K562 (cell line): Measurements from ENCODE around the gene APBB2. TPM values are rescaled to one million over a fixed set of nuclear protein-coding genes. Genes with fewer than 3 reads are reported as not detected.
"Not testable (repeated sequence)": the region's sequence is repeated elsewhere in the genome, so short reads cannot be mapped to it uniquely, and the experiment has no call there.

Source experiments
- ATAC-seq: fragments of 200-7000 bp; cut with Tn5 transposase; 3 replicates; pipeline ENCODE4 v1.9.1; 2020; ENCODE audit warnings: moderate library complexity
- BruUV-seq: library from RNA; stranded (reverse); fragments of 400-500 nt; replicated peaks from 2 replicates; lab custom pipeline; 2021; lab: Mats Ljungman, UMichigan
- CTCF ChIA-PET: fragments of 300-600 bp; formaldehyde crosslinking; extraction: SDS; loops from one replicate; lab custom pipeline; 2021; ENCODE audit warnings: low intra/inter-chr PET ratio; lab: Yijun Ruan, JAX
- POLR2A ChIA-PET: fragments of 300-600, 350-650 bp; sonication (Branson Sonifier 250); formaldehyde crosslinking; extraction: SDS; loops from one replicate; lab custom pipeline; 2021; ENCODE audit warnings: antibody characterized with exemption, inconsistent platforms; lab: Yijun Ruan, JAX
- DNase-seq, 4 experiments: peaks; one replicate each; pipeline versions ENCODE4 v3.0.0 to v3.0.0-alpha.2; 2011 to 2018; ENCODE audit warnings: low spot score in 3 of 4, mixed read lengths in 3 of 4; ENCODE audit errors: extremely low read depth in 1 of 4
- FAIRE-seq: peaks from 2 replicates; lab custom pipeline; 2011; peaks lifted over from hg19 to GRCh38; lab: Jason Lieb, UNC
- H2AFZ ChIP-seq: 2 replicates; pipeline ENCODE4 v1.6.0; 2011; ENCODE audit warnings: low read depth, low read length, control low read depth, inconsistent platforms
- H3K27ac ChIP-seq: fragments of 200-600 bp; 3 replicates; pipeline ENCODE4 v1.8.0; 2011; ENCODE audit warnings: low read depth, mild to moderate bottlenecking, control low read depth, inconsistent platforms, low read length, moderate library complexity, mixed read lengths; ENCODE audit errors: extremely low read depth
- H3K27me3 ChIP-seq, 2 experiments: fragments of 300-600 bp in 1 of 2; 2 replicates in 1 of 2; 3 replicates in 1 of 2; pipeline versions ENCODE4 v1.6.0 to v1.8.0; 2011; ENCODE audit warnings: inconsistent platforms in 2 of 2, low read length in 2 of 2, mild to moderate bottlenecking in 1 of 2, mixed read lengths in 1 of 2, moderate library complexity in 1 of 2; ENCODE audit not compliant: control insufficient read depth in 2 of 2, insufficient read depth in 2 of 2
- H3K36me3 ChIP-seq: fragments of 300-600 bp; 3 replicates; pipeline ENCODE4 v1.8.0; 2011; ENCODE audit warnings: mild to moderate bottlenecking, low read length, inconsistent platforms; ENCODE audit not compliant: control insufficient read depth, insufficient read depth
- H3K4me1 ChIP-seq, 2 experiments: fragments of 200-600 bp in 1 of 2; replicated peaks in 1 of 2; 2 replicates in 1 of 2; 3 replicates in 1 of 2; pipeline versions ENCODE4 v1.5.1 to v1.8.0; 2011; ENCODE audit warnings: inconsistent platforms in 2 of 2, low read length in 2 of 2, mild to moderate bottlenecking in 1 of 2, mixed read lengths in 1 of 2, moderate library complexity in 1 of 2; ENCODE audit not compliant: control insufficient read depth in 2 of 2, insufficient read depth in 2 of 2
- H3K4me2 ChIP-seq: 2 replicates; pipeline ENCODE4 v1.6.1; 2011; ENCODE audit warnings: low read length, control low read depth, inconsistent platforms, mixed read lengths; ENCODE audit not compliant: insufficient read depth
- H3K4me3 ChIP-seq: fragments of 200-600 bp; sonication (generic), shearing (Covaris generic); 2 replicates; pipeline ENCODE4 v1.5.1; 2016; ENCODE audit warnings: control low read depth, inconsistent platforms
- H3K79me2 ChIP-seq: fragments of 200-600 bp; 3 replicates; pipeline ENCODE4 v1.8.0; 2011; ENCODE audit warnings: low read length, inconsistent platforms; ENCODE audit not compliant: control insufficient read depth, insufficient read depth
- H3K9ac ChIP-seq, 2 experiments: 2 replicates each; pipeline versions ENCODE4 v1.6.0 to v1.6.1; 2011; ENCODE audit warnings: low read depth in 2 of 2, low read length in 2 of 2, control low read depth in 1 of 2, inconsistent platforms in 1 of 2, mild to moderate bottlenecking in 1 of 2, mixed read lengths in 1 of 2; ENCODE audit not compliant: insufficient read depth in 1 of 2
- H3K9me1 ChIP-seq: one replicate; pipeline ENCODE4 v1.6.0; 2011; ENCODE audit warnings: inconsistent platforms, mild to moderate bottlenecking, low read length, moderate library complexity; ENCODE audit not compliant: control insufficient read depth, insufficient read depth
- H3K9me3 ChIP-seq: replicated peaks from 2 replicates; pipeline ENCODE4 v1.5.1; 2011; ENCODE audit warnings: low read depth, low read length, inconsistent platforms; ENCODE audit not compliant: control insufficient read depth, insufficient read depth
- H4K20me1 ChIP-seq: replicated peaks from 2 replicates; pipeline ENCODE4 v1.6.1; 2011; ENCODE audit warnings: low read length, inconsistent platforms, mixed read lengths; ENCODE audit not compliant: control insufficient read depth, insufficient read depth
- CHCHD3 ChIP-seq: fragments of 250-450 bp; sonication (Bioruptor Pico); IDR thresholded peaks from 2 replicates; pipeline ENCODE4 v2.1.2; 2022; ENCODE audit warnings: mild to moderate bottlenecking
- FOSL1 ChIP-seq: fragments of 200-800 bp; sonication (Bioruptor generic); conservative IDR thresholded peaks from 2 replicates; pipeline ENCODE4 v1.6.1; 2016; ENCODE audit warnings: missing genetic modification characterization, missing compliant biosample characterization
- JUND ChIP-seq, 2 experiments: IDR thresholded peaks; 2 replicates in 1 of 2; 3 replicates in 1 of 2; pipeline ENCODE4 v1.6.1; 2011; ENCODE audit warnings: borderline replicate concordance in 2 of 2, low read depth in 2 of 2, low read length in 2 of 2, improper control_type of control experiment in 1 of 2, missing biosample characterization in 1 of 2, missing genetic modification characterization in 1 of 2, missing genetic modification reagents in 1 of 2
- NFRKB ChIP-seq: fragments of 450-650 bp; IDR thresholded peaks from 2 replicates; pipeline ENCODE4 v1.6.1; 2016; ENCODE audit warnings: low read depth
- NR2F6 ChIP-seq: fragments of 450-650 bp; formaldehyde crosslinking; IDR thresholded peaks from 2 replicates; pipeline ENCODE4 v1.4.0; 2020; ENCODE audit warnings: mild to moderate bottlenecking
- POLR3G ChIP-seq: IDR thresholded peaks from 2 replicates; pipeline ENCODE4 v1.6.1; 2011; ENCODE audit not compliant: insufficient read length, insufficient replicate concordance; ENCODE audit errors: extremely low read depth
- RBM25 ChIP-seq: fragments of 200-400 bp; formaldehyde crosslinking; IDR thresholded peaks from 2 replicates; pipeline ENCODE4 v1.6.1; 2018; ENCODE audit warnings: low read length, low read depth, moderate library complexity; ENCODE audit not compliant: severe bottlenecking
- SAFB ChIP-seq: fragments of 200-400 bp; formaldehyde crosslinking; IDR thresholded peaks from 2 replicates; pipeline ENCODE4 v1.6.1; 2017; ENCODE audit warnings: low read depth, low read length, borderline replicate concordance
- TEAD2 ChIP-seq: fragments of 450-650 bp; IDR thresholded peaks from 2 replicates; pipeline ENCODE4 v1.6.1; 2016; ENCODE audit warnings: missing genetic modification characterization, control low read depth, missing compliant biosample characterization
- TRIM28 ChIP-seq: fragments of 450-650 bp; IDR thresholded peaks from 2 replicates; pipeline ENCODE4 v1.6.1; 2017
- ZBED1 ChIP-seq: IDR thresholded peaks from 2 replicates; pipeline ENCODE4 v1.6.1; 2014
- ZNF121 ChIP-seq: sonication (generic); formaldehyde crosslinking; conservative IDR thresholded peaks from 2 replicates; pipeline ENCODE4 v1.8.0; 2022; ENCODE audit warnings: missing genetic modification reagents
- ZNF445 ChIP-seq: fragments of 250-450 bp; sonication (Bioruptor Pico); IDR thresholded peaks from 2 replicates; pipeline ENCODE4 v1.4.0; 2020; ENCODE audit warnings: low read depth, mild to moderate bottlenecking, moderate library complexity
- WGBS: fragments of 100-300 bp; shearing (Covaris generic); methylation state at CpG from one replicate; pipeline ENCODE4 v1.1.6; 2016; ENCODE audit warnings: low coverage, mixed read lengths; ENCODE audit not compliant: insufficient coverage; ENCODE audit errors: missing lambda C conversion rate; 5-methylcytosine and 5-hydroxymethylcytosine counted together
- in situ Hi-C: fragments of 300-500 bp; cut with MboI; formaldehyde crosslinking; loops from 4 replicates; pipeline ENCODE4 v1.15.0; 2018; ENCODE audit warnings: inconsistent platforms, mixed read lengths
- intact Hi-C: fragments of 100-400 bp; cut with micrococcal nuclease; formaldehyde crosslinking; loops from 2 replicates; pipeline ENCODE4 v1.14.2; 2022
- polyA plus RNA-seq, 8 experiments: library from polyadenylated mRNA; depleted of rRNA in 4 of 8; stranded (reverse) in 5 of 8; unstranded in 3 of 8; fragments of >200 nt; fragmentation: Nextera tagmentation in 2 of 8; fragmentation: Illumina TruSeq in 1 of 8; extraction: Ambion mirVana in 2 of 8; extraction: Trizol in 1 of 8; gene quantifications; 2 replicates each; pipeline versions ENCODE4 v1.2.1 to v1.2.3, GENCODE V29; 2011 to 2014; ENCODE audit warnings: inconsistent platforms in 1 of 8, missing spikeins in 1 of 8
- total RNA-seq, 7 experiments: library from RNA; depleted of rRNA in 6 of 7; stranded (reverse); fragments of >200 nt in 6 of 7; fragmentation: Illumina TruSeq in 2 of 7; extraction: Trizol in 2 of 7; gene quantifications; 2 replicates each; pipeline versions ENCODE4 v1.2.1 to v1.2.3, GENCODE V29; 2011 to 2021; ENCODE audit warnings: low replicate concordance in 1 of 7
- TF ChIP-seq, protein P1 (sequence below): fragments of 250-450 bp; sonication (Bioruptor Pico); IDR thresholded peaks from 2 replicates; pipeline ENCODE4 v1.6.1; 2021; ENCODE audit warnings: mild to moderate bottlenecking
- TF ChIP-seq, protein P2 (sequence below): fragments of 450-650 bp; IDR thresholded peaks from 2 replicates; pipeline ENCODE4 v1.6.1; 2016
- TF ChIP-seq, protein P3 (sequence below): fragments of 250-450 bp; sonication (Bioruptor Pico); IDR thresholded peaks from 2 replicates; pipeline ENCODE4 v1.8.0; 2021; ENCODE audit warnings: moderate library complexity, mild to moderate bottlenecking, inconsistent platforms

APBB2 gene
- total and polyA plus RNA-seq, 9 of the 15 experiments (the other 6 are each of a cell fraction or from before 2014, with no cell fraction given), result 0.08 to 2.1 (median 1.4) TPM

DNA sequence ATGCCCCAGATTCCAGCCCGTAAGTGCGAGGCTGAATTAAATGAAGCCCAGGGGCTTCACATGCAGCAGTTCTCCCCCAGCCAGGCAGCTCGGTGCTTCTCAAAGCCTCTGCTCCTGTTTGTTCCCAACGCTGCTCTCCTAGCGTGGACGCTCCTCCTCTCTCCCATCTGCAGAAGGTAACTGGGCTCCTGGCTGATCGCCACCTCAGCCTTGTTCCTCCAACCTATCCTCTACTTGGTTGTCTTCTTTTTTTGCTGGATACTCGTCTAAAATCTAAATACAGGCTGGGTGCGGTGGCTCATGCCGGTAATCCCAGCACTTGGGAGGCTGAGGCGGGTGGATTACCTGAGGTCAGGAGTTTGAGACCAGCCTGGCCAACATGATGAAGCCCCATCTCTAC is 394.2 kb downstream of the APBB2 start:
- Histone ChIP-seq H3K4me3 (no peak overlapping the region), H3K79me2 (no peaks in the 10 kb centered on the region), H4K20me1 (no peaks in the 10 kb centered on the region), H2AFZ (no peak overlapping the region), H3K9me3 (no peaks in the 10 kb centered on the region), H3K9ac (no peak overlapping the region), H3K27ac (no peak overlapping the region), H3K4me1 (no peaks in the 10 kb centered on the region), H3K4me2 (no peak overlapping the region), H3K36me3 (no peaks in the 10 kb centered on the region), H3K27me3 (peaks cover 15 to 29% of the 10 kb centered on the region in 2 experiments; a peak in 3 of 5 replicates), H3K9me1 (no peaks in the 10 kb centered on the region)
- ChIA-PET POLR2A (interaction anchor here (1.3 kb wide), 1 partner anchor 11 kb away, joined by 5 read pairs; no protein-coding TSS in a partner anchor), CTCF (no interaction called here)
- in situ Hi-C loops (no loop called here), intact Hi-C loops (no loop called here)
- no TSS peak for BruUV-seq
- 5% methylated on average over 11 of the region's 11 CpGs for WGBS
- TF ChIP-seq ZNF121 (CRISPR knock-in tag) (no peak), TEAD2 (tag) (no peak), POLR3G (no peak), JUND (IDR thresholded peaks at IDR 0.05; ENCODE audit: borderline replicate concordance, low read depth, low read length) (no peak), JUND (tag; IDR thresholded peaks at IDR 0.05; ENCODE audit: borderline replicate concordance, low read depth, low read length) (no peak), ZBED1 (no peak), ZNF445 (CRISPR knock-in tag) (no peak), CHCHD3 (CRISPR knock-in tag) (no peak), SAFB (no peak), RBM25 (no peak), NR2F6 (CRISPR knock-in tag) (no peak), FOSL1 (no peak), TRIM28 (no peak), NFRKB (no peak)
- TF ChIP-seq, protein P1, sequence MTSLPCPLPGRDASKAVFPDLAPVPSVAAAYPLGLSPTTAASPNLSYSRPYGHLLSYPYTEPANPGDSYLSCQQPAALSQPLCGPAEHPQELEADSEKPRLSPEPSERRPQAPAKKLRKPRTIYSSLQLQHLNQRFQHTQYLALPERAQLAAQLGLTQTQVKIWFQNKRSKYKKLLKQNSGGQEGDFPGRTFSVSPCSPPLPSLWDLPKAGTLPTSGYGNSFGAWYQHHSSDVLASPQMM, result no peak
- TF ChIP-seq, protein P2, sequence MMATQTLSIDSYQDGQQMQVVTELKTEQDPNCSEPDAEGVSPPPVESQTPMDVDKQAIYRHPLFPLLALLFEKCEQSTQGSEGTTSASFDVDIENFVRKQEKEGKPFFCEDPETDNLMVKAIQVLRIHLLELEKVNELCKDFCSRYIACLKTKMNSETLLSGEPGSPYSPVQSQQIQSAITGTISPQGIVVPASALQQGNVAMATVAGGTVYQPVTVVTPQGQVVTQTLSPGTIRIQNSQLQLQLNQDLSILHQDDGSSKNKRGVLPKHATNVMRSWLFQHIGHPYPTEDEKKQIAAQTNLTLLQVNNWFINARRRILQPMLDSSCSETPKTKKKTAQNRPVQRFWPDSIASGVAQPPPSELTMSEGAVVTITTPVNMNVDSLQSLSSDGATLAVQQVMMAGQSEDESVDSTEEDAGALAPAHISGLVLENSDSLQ, result no peak
- TF ChIP-seq, protein P3, sequence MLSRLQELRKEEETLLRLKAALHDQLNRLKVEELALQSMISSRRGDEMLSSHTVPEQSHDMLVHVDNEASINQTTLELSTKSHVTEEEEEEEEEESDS, result no peak
- FAIRE-seq (no peak), ATAC-seq (no peak), DNase-seq (no peak)

DNA sequence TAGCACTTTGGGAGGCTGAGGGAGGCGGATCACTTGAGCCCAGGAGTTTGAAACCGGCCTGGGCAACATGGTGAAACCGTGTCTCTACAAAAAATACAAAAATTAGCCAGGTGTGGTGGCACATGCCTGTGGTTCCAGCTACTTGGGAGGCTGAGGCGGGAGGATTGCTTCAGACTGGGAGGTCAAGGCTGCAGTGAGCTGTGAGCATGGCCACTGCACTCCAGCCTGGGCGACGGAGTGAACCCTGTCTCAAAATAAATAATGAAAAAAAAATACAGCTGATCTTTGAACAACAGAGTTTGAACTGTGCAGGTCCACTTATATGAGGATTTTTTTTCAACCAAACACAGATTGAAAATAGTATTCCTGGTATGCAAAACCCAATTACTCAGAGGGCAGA is 397.2 kb downstream of the APBB2 start:
- H3K27ac ChIP-seq, H3K9me3 ChIP-seq, H2AFZ ChIP-seq, intact Hi-C loops, ATAC-seq, H3K4me2 ChIP-seq, FAIRE-seq, BruUV-seq, H3K4me3 ChIP-seq, H3K36me3 ChIP-seq, CTCF ChIA-PET, DNase-seq, H3K9ac ChIP-seq, H3K79me2 ChIP-seq, H4K20me1 ChIP-seq, H3K4me1 ChIP-seq, in situ Hi-C loops, H3K9me1 ChIP-seq: not testable (repeated sequence)
- H3K27me3 ChIP-seq, result peaks cover 15 to 19% of the 10 kb centered on the region in 2 experiments; a peak in 3 of 5 replicates
- POLR2A ChIA-PET, result interaction anchor here (0.6 kb wide), 1 partner anchor 20 kb away, joined by 3 read pairs; no protein-coding TSS in a partner anchor
- 4% methylated on average over 6 of the region's 6 CpGs for WGBS
